GM18873 (cell line): ENCODE results near the gene TNFRSF9.
A peak's percentile ranks its signal among the peaks of the same experiment; 100 is the strongest.
"Not testable (repeated sequence)": the region's sequence is repeated elsewhere in the genome, so short reads cannot be mapped to it uniquely, and the experiment has no call there.

Experiments
- ATAC-seq: cut with Tn5 transposase; IDR thresholded peaks from one replicate; pipeline ENCODE4 v1.9.1; 2021; ENCODE audit warnings: mild to moderate bottlenecking, moderate library complexity, moderate number of reproducible peaks; ENCODE audit not compliant: unreplicated experiment, low FRiP score

The TNFRSF9 gene

DNA sequence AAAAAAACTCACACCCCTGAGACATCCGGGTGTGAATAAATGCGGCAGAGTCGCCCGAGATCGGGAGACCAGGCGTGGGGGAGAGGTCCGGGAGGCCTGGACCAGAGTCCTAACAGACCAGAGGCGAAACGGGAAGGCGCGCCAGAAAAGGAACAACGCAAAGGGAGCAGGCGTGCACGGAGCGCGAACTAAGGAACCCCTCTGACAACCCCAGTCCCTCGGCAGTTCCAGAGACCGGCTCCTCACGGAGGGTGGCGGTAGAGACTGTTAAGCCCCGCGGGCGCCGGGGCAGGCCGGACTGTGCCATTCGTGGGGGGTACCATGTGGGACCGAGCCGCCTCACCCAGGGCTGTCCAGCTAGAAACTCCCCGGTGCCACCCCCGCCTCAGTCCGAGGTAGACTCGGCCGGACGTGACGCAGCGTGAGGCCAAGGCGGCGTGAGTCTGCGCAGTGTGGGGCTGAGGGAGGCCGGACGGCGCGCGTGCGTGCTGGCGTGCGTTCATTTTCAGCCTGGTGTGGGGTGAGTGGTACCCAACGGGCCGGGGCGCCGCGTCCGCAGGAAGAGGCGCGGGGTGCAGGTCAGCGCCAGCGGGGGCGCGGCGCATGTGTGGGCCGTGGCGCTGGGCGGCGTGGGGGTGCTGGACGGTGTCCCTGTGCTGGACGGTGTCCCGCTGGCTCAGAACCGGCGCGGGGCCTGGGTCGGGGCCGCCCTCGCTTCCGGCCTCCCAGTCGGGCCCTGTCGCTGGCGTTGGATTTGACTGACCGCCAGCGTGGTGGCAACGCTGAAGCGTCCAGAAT, 20.8 kb upstream of the TNFRSF9 start, which contains the start of gene PARK7:
PARK7 (plus strand) TSS at position 496 of the 798 bp plus-strand sequence. CDS start 1,075 bp downstream, outside the sequence.
- ATAC-seq = peak; percentile 91

DNA sequence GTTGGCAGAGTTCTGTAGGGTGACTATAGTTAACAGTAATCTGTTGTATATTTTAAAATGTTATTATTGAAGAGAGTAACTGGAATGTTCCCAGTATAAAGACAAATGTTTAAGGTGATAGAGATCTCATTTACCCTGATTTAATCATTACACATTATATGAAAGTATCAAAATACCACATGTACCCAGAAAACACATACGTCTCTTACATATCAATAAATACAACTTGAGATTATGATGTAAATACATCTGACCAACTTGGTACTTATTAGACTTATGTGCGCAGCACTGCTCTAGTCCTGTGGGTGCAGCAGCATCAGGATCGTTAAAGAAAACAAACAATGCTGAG, 20.2 kb upstream of the TNFRSF9 start:
- no peak for ATAC-seq

DNA sequence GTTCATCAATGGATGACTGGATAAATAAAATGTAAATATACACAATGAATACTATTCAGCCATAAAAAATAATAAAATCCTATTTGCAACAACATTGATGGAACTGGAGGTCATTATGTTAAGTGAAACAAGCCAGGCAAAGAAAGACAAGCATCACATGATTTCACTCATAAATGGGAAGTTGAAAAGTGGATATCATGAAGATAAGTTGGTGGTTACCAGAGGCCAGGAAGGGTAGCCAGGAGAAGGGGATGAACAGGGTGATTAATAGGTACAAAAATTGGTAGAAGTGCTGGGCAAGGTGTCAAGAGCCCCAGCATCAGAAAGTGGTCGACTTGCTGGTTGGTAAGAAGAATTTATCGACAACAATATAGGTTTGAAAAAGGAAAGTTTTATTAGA, 19.5 kb upstream of the TNFRSF9 start:
- ATAC-seq = no peak

DNA sequence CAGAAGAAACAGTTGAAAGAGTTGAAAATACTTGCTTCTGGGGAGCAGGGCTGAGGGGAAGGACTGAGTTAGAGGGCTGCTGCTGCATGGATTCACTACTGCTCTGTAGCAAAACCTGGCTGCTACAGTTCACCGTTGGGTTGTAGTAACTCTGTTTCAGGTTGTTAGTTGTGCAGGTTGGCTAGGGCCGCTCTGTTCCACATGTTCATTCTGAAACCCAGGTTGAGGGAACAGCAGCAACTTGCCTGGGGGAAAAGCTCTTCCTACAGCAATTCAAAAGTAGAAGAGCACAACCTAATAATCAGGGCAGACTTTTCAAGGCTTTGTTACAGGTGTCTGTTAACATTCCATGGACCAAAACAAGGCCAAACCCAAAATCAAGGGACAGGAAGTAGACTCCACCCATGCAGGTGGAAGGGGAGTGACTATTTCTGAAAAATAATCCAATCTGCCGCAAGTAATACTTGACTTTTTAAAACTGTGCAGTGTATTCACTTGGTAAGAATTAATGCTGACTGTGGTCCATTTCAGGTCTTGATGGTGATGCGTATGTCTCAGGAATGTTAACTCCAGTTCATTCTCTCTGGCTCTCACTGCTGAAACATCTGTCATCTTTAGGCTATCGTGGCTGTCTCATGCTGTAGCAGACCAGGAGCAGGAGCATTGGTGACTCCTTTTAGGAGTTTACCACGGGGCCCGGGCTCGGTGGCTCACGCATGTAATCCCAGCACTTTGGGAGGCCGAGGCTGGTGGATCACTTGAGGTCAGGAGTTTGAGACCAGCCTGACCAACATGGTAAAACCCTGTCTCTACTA, 15.8 kb upstream of the TNFRSF9 start:
- ATAC-seq = no peak

DNA sequence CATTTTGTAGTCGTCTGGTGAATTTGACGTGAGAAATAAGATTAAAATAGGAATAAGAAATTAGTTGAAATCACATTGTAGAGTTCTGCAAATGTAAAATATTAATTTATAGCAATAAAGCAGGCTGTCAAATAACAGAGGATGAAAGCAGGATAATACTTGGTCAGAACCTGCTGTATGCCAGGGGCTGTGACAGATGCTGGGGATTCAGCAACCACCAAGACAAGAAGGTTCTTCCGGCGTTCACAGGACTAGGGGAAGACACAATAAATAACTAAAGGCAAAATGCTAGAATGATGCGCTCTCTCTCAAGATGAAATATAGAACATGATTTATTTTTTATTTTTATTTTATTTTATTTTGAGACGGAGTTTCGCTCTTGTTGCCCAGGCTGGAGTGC, 14.0 kb upstream of the TNFRSF9 start:
- ATAC-seq = no peak

DNA sequence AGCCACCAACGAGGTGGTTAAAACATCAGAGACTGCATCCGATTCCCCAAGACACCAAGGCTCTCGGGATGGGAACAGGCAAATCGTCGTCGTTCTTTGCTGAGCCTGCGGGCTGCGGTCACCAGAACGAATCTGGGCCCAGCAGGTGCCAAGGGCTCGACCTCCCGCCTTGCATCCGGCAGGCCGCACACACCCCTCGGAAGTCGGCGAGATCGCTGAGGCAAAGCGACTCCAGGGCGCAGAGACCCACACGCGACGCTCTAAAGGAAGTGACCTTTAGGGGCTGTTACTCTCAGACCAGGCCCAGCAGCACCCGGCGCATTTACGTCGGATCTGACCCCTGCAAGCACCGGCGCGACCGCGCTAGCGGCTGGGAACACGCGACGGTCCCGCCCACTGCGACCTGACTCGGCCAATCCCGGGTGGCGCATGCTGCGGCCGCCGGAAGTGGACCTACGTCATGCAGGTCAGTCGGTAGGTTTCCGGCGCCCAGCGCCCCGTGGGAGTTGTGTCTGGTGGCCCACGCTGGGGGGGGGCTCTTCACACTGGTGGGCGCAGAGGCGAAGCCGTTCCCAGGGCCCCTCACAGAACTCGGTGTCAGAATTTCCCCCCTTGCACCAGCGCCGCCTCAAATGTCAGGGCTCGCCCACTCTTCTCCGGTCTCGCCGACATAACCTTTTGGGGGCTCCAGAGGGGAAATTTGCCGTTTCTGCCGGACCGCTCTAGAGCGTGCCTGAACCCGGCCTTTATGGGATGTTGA, 13.4 kb upstream of the TNFRSF9 start:
- peak; percentile 90 for ATAC-seq

DNA sequence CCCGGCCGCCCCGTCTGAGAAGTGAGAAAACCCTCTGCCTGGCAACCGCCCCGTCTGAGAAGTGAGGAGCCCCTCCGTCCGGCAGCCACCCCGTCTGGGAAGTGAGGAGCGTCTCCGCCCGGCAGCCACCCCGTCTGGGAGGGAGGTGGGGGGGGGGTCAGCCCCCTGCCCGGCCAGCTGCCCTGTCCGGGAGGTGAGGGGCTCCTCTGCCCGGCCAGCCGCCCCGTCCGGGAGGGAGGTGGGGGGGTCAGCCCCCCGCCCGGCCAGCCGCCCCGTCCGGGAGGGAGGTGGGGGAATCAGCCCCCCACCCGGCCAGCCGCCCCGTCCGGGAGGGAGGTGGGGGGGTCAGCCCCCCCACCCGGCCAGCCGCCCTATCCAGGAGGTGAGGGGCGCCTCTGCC, 12.2 kb upstream of the TNFRSF9 start:
- not testable (repeated sequence) for ATAC-seq

DNA sequence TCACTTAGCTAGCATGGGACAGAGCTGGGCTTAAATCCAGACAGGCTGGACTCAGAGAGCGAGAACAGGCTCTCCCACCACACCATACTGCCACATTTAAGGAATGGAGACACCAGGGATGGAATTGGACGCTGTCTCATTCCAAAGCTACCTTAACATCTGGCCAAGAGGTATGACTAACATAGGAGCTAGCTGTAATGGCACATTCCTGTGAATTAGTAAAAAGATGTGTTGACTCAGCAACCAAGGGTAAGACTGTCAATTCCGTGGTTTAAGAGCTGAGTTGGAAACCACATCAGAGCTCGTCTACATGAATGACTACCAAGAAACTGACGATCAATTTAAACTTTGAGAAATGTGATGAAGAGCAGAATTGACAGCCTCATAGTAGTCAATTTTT, 8.3 kb upstream of the TNFRSF9 start:
- ATAC-seq = no peak

DNA sequence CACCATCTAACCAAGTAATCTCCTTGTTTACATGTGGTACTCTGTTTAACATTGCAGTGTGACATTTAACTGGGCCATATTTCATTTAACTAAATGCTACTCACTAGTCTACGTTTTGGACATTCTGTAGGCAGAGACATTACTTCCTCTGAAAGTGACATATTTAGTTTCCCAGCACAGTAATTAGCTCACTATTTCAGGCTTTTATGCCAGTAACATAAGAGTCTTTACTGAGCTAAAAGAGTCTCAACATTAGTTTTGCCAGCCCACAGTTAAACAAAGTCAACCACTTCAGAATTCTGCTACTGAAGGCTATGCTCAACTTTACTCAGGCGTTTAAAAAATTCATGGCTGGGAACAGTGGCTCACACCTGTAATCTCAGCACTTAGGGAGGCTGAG, 2.6 kb upstream of the TNFRSF9 start:
- ATAC-seq = no peak

DNA sequence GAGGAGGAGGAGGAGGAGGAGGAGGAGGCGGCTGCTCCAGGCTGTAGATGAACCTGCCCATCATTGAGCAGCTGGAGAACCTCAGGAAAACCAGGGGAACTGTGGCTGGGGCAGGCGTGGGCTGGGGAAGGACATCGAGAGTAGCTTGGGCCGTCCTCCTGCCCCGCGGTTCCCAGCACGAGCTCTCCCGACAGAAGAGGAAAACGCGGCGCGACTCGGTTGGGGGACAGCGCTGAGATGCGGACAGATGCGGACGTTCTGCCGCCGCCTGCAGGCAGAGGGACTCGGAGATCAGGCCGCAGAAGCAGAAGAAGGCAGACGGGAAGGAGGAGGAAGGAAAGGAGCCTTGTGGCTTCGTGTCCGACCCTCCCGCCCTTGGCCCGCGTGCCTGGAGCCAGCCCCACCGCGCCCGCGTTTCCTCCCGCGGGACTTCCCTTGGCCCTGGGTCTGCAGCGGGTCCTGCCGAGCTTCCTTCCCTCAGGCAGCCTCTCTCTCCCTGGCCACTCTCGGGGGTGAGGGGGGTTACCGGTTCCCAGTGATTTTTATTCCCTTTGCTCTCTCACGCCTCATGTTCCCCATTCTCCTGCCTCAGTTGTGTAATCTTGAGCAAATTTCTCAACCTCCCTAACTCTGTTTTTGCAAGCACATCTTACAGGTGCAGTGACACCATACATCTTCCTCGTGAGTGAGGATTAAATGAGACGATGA, 1.7 kb upstream of the TNFRSF9 start:
- ATAC-seq = no peak

DNA sequence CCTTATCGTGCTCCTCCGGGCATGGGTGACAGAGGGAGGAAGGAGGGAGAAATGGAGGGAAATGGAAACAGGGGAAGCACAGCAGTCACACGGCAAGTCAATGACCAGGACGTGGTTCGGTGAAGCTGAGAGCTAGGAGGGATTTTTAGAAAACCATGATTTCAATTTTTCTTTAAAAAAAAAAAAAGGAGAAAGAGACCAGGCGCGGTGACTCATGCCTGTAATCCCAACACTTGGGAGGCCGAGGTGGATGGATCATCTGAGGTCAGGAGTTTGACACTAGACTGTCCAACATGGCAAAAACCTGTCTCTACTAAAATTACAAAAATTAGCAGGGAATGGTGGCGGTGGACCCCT, 776 bp upstream of the TNFRSF9 start:
- ATAC-seq = no peak

DNA sequence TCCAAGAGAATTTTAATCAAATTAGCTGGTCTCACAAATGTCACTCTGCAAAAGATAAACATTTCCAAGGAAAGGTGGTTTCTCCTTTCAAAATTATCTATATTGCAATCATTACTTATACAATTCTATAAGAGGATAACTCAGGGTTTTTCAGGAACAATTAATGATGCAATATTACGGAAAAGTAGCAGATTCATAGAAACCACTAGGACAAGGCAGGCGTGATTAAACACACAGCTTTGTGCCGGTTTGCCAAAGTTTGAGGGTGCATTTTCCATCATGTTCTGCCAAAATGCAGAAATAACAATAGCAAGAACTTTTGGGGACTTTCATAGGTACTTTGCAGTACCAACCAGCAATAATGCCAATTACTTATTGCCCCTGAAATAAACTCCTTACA, 605 bp downstream of the TNFRSF9 start:
- ATAC-seq = no peak

DNA sequence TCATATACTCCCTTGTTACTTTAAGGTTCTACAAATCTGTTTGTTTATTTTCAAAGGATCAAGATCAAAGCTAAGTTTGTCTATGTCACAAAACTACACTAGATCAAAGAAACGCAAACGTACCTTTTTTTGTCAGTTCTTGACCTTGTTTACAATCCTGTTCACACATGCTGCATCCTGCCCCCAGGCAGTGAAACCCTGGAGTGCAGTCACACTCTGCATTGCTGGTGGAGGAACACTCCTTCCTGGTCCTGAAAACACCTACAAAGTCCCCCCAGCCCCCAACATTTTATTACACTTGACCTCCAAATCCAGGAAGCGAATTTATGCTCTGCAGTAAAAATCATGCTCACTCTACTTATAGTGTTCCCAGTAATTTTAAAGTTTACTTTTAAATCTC, 2.6 kb downstream of the TNFRSF9 start:
- no peak for ATAC-seq

DNA sequence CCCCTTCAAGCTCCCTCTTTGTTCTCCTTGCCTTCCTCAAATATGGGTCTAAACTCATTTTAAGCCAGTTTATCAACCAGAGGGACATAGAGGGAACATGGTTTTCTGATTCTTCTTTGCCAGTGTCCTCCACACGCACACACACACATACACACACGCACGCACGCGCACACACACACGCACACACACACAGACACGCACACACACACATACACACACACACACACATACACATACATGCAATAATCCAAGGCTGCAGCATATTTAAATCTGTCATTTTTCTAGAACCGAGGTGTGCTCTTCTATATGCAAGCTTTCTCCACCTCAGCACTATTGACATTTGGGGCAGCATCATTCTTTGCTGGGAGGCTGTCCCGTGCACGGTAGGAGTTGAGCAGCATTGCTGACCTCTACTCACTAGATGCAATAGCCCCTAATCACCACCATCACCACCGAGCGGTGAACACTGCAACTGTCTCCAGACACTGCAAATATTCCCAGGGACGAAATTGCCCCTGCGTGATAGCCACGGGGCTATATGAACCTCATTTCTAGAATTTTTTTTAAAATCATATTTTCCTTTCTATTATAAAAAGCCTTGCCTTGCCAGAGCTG, 8.0 kb downstream of the TNFRSF9 start:
- no peak for ATAC-seq

DNA sequence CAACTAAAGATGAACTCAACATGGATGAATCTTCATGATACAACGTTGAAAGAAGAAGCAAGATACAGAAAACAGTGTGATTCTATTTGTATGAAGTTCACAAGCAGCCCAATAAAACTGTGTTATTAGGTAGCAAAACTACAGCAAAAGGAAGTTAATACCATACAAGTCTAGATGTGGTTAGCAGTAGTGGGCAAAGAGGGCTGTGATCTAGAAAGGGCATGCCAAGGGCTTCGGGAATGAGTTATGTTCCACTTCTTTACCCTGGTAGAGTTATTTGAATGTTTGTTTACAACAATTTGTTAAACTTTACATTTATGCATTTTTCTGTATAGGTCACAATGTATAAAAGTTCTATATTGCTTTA, 9.2 kb downstream of the TNFRSF9 start:
- ATAC-seq = no peak

DNA sequence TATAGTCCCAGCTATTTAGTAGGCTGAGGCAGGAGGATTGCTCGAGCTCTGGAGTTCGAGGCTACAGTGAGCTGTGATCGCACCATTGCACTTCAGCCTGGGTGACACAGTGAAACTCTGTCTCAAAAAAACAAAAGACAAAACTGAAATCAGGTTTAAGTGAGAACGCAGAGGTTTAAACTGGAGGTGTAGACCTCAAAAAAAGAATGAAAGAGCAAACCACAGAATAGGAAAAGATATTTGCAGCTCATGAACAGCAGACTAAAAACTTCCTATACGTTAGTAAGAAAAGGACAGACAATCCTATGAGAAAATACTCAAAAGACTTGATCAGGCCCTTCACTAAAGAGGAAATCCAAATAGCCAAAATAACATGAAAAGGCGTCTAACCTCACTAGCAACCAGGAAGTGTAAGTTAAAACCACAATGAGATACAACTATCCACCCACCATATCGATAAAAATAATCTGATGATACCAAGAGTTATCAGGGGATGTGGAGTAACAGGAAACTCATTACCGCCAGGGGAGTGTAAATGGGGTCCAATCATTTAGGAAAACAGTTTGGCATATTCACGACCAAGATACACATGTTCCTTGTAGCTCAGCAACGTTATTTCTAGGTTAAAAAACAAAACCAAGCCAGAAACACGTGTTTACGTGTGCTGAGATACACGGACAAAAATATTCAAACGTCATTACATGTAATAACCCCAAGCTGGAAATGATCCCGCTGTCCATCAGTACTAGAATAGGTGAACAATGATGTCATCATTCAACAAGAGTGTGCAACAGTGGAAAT, 9.8 kb downstream of the TNFRSF9 start:
- no peak for ATAC-seq

DNA sequence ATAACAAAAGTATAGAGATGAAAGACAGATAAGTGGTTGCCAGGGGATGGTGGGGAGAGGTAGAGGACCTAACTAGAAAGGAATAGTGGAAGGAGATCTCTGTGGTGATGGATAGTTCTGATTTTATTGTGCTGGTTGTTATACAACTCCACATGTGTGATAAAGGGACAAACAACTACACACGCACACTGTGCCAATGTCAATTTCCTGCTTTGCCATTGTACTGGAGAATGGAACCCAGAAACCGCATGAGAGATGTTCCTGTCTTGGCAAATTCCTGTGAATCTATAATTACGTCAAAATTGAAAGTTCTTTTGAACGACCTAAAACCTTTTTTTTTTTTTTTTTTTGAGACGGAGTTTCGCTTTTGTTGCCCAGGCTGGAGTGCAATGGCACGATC, 11.0 kb downstream of the TNFRSF9 start:
- no peak for ATAC-seq

DNA sequence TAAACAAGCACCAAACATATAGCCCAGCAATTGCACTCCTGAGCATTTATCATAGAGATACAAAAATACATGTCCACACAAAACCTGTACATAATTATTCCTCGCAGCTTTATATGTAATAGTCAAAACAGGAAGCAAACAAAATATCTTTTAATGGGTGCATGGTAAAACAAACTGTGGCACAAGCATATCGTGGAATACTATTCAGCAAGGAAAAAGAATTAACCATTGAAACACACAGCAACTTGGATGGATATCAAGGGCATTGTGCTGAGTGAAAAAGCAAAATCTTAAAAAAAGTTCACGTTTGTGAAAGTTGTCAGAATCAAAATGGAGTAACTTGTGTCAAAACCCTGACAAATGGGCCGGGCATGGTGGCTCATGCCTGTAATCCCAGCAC, 12.4 kb downstream of the TNFRSF9 start:
- no peak for ATAC-seq

DNA sequence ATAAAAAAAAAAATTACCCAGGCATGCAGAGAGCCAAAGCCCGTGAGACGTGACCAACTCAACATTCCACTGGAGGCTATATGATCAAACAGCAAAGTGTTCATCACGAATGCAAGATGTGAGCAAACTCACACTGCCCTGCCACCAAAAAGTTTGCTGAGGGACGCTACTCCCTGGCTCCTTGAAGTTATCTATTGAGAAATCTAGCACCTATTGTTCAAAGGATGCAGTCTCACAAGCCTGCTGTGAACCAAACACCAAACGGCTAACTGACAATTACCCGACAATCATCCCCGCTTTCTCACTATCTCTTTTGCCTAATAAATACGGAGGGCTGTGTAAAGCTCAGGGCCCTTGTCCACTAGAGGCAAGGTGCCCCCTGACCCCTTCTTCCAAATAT, 13.6 kb downstream of the TNFRSF9 start:
- ATAC-seq = not testable (repeated sequence)
